Measurements from ENCODE around the gene PDE2A.
A peak's percentile ranks its signal among the peaks of the same experiment; 100 is the strongest.

- peak; percentile 35 for TF ChIP-seq EZH2phosphoT487 (IDR thresholded peaks at IDR 0.05)
- TF ChIP-seq CTCF (IDR thresholded peaks at IDR 0.05), result peak; percentile 72
Observed at GRCh38 chr11:72589802-72590761, 84.1 kb downstream of the PDE2A start.

Measured in neural progenitor cell (in vitro differentiated cells).